ENCODE results near the gene SET. TPM values are rescaled to one million over a fixed set of nuclear protein-coding genes. Genes with fewer than 3 reads are reported as not detected.

SET gene
- total and polyA plus RNA-seq, 2 of the 8 experiments (the other 6 are each of a cell fraction or from before 2014, with no cell fraction given) = 466 to 1,345 TPM

DNA sequence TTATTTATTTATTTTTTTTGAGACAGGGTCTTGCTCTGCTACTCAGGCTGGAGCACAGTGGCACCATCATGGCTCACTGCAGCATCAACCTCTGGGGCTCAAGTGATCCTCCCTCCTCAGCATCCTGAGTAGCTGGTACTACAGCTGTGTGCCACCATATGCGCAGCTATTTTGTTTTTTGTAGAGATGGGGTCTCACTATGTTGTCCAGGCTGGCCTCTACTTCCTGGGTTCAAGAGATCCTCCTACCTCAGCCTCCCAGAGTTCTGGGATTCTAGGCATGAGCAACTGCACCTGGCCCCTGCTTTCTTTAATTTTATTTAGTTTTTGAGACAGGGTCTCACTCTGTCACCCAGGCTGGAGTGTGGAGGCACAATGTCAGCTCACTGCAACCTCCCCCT lies 54.4 kb downstream of the SET start:
- Histone ChIP-seq H4K91ac (replicated peaks; ENCODE audit: insufficient read length, low read length) (no peak overlapping the region), H2AFZ (ENCODE audit: low read length) (no peak overlapping the region), H3K4ac (replicated peaks; ENCODE audit: insufficient read length, low read depth, low read length) (no peak overlapping the region), H3K9ac (replicated peaks in 1 of 4; ENCODE audit: extremely low read depth in 1 of 4, low read depth in 3 of 4, low read length in 3 of 4) (no peak overlapping the region), H4K8ac (ENCODE audit: extremely low read depth, insufficient read depth, low read length) (no peak overlapping the region), H3K23me2 (ENCODE audit: low read depth, low read length) (no peaks in the 10 kb centered on the region), H2BK5ac (ENCODE audit: low read depth, low read length) (no peak overlapping the region), H2BK15ac (ENCODE audit: low read length) (no peak overlapping the region), H2BK120ac (replicated peaks; ENCODE audit: low read depth, low read length) (no peak overlapping the region), H3K4me2 (ENCODE audit: insufficient read depth in 1 of 2, low read depth in 2 of 2, low read length in 2 of 2) (no peak overlapping the region), H3K14ac (ENCODE audit: insufficient read length) (no peak overlapping the region), H2AK5ac (ENCODE audit: low read depth, low read length) (no peak overlapping the region), H3K27me3 (replicated peaks in 1 of 4; ENCODE audit: control insufficient read depth in 3 of 4, extremely low read depth in 1 of 4, insufficient read depth in 3 of 4, low read length in 3 of 4) (no peaks in the 10 kb centered on the region), H3K4me1 (replicated peaks in 1 of 4; ENCODE audit: control insufficient read depth in 3 of 4, insufficient read depth in 4 of 4, low read length in 3 of 4) (no peaks in the 10 kb centered on the region), H2BK20ac (ENCODE audit: low read length) (no peak overlapping the region), H3K79me2 (ENCODE audit: control insufficient read depth in 1 of 2, insufficient read depth in 2 of 2, low read length in 2 of 2) (no peaks in the 10 kb centered on the region), H3K56ac (replicated peaks; ENCODE audit: insufficient read length, low read depth, low read length) (no peak overlapping the region), H3K36me3 (ENCODE audit: control insufficient read depth in 2 of 4, insufficient read depth in 4 of 4, low read length in 3 of 4) (peaks cover 0 to 4% (median 2%) of the 10 kb centered on the region in 4 experiments; a peak in 1 of 8 replicates), H3K23ac (ENCODE audit: insufficient read length) (no peak overlapping the region), H4K20me1 (replicated peaks in 1 of 2; ENCODE audit: control insufficient read depth in 1 of 2, insufficient read depth in 2 of 2, low read length in 2 of 2) (no peaks in the 10 kb centered on the region), H2BK12ac (ENCODE audit: low read depth, low read length) (no peak overlapping the region), H3K9me3 (ENCODE audit: insufficient read depth in 2 of 2, low read depth in 1 of 2, low read length in 1 of 2) (no peaks in the 10 kb centered on the region), H3K79me1 (ENCODE audit: low read depth, low read length) (no peaks in the 10 kb centered on the region), H3K18ac (ENCODE audit: extremely low read depth, low read length) (no peak overlapping the region), H3K4me3 (ENCODE audit: extremely low read depth in 1 of 4, insufficient read depth in 2 of 4, low read depth in 3 of 4, low read length in 4 of 4) (no peak overlapping the region), H3K27ac (ENCODE audit: low read depth, low read length) (no peak overlapping the region), H4K5ac (ENCODE audit: insufficient read length, low read depth, low read length) (no peak overlapping the region)
- FAIRE-seq (no peak), DNase-seq (ENCODE audit: low read depth in 1 of 2, low spot score in 2 of 2) (no peak)
- ChIA-PET POLR2A (ENCODE audit: partially characterized antibody) (interaction anchor here (1.1 to 2.2 kb wide), 2 partner anchors 10 to 75 kb away, joined by 3 to 7 read pairs; partner anchors contain the start of gene ENDOG), CTCF (ENCODE audit: partially characterized antibody) (interaction anchor here (0.6 to 13.4 kb wide), 4 partner anchors 8 to 188 kb away, joined by 3 to 104 read pairs (median 8); no protein-coding TSS in a partner anchor)
- no peak for TF ChIP-seq EGR1 (IDR thresholded peaks at IDR 0.05; ENCODE audit: borderline replicate concordance, low read depth, low read length)
- TF ChIP-seq CTBP2 (IDR thresholded peaks at IDR 0.05; ENCODE audit: borderline replicate concordance, insufficient read depth, insufficient read length, low read length) = no peak
- TF ChIP-seq CBX8 (IDR thresholded peaks at IDR 0.05; ENCODE audit: borderline replicate concordance, low read depth, low read length) = no peak
- TF ChIP-seq POU5F1 (IDR thresholded peaks at IDR 0.05; ENCODE audit: low read depth, low read length) = no peak
- TF ChIP-seq TCF12 (IDR thresholded peaks at IDR 0.05; ENCODE audit: low read depth, low read length) = no peak
- TF ChIP-seq RNF2 (IDR thresholded peaks at IDR 0.05; ENCODE audit: borderline replicate concordance, low read depth, low read length, missing control alignments, poor library complexity, severe bottlenecking) = no peak
- TF ChIP-seq HDAC2 (IDR thresholded peaks at IDR 0.05; ENCODE audit: borderline replicate concordance in 1 of 2, low read depth in 2 of 2, low read length in 2 of 2) = no peak
- 90% methylated on average over 1 of the region's 1 CpG; no CpG with 5 or more reads in 1 of the 2 experiments for WGBS, 2 experiments (ENCODE audit: extremely low coverage in 1 of 2, insufficient coverage in 1 of 2, insufficient read length in 1 of 2, insufficient replicate concordance in 2 of 2, low coverage in 1 of 2, low lambda C conversion rate in 2 of 2, missing lambda C conversion rate in 1 of 2)

All from H1 (cell line).